ENCODE results near the gene ITGB8.
A peak's percentile ranks its signal among the peaks of the same experiment; 100 is the strongest.
"Not testable (repeated sequence)": the region's sequence is repeated elsewhere in the genome, so short reads cannot be mapped to it uniquely, and the experiment has no call there.

Gene ITGB8

GRCh38 chr7:20330239-20330927 is at the start of gene ITGB8:
Gene ITGB8 (plus strand): TSS chr7:20330900. CDS start chr7:20331807, 907 bp downstream.
- peak; percentile 71 for DNase-seq (ENCODE audit: low spot score)

GRCh38 chr7:20282959-20283358 is 47.7 kb upstream of the ITGB8 start:
- DNase-seq (ENCODE audit: low spot score), result no peak

GRCh38 chr7:20283385-20283784 is 47.3 kb upstream of the ITGB8 start:
- DNase-seq (ENCODE audit: low spot score), result no peak

- no peak for DNase-seq (ENCODE audit: low spot score)
Measured at GRCh38 chr7:20284003-20284770, 46.5 kb upstream of the ITGB8 start.

- no peak for DNase-seq (ENCODE audit: low spot score)
Measured at GRCh38 chr7:20284771-20285143, 45.9 kb upstream of the ITGB8 start.

- DNase-seq (ENCODE audit: low spot score), result no peak
Measured at GRCh38 chr7:20287317-20287716, 43.4 kb upstream of the ITGB8 start.

GRCh38 chr7:20288036-20288435 is 42.7 kb upstream of the ITGB8 start:
- no peak for DNase-seq (ENCODE audit: low spot score)

- no peak for DNase-seq (ENCODE audit: low spot score)
Measured at GRCh38 chr7:20290505-20291111, 40.1 kb upstream of the ITGB8 start.

GRCh38 chr7:20293336-20293735 is 37.4 kb upstream of the ITGB8 start:
- DNase-seq (ENCODE audit: low spot score), result no peak

- no peak for DNase-seq (ENCODE audit: low spot score)
Measured at GRCh38 chr7:20296444-20296843, 34.3 kb upstream of the ITGB8 start.

- DNase-seq (ENCODE audit: low spot score), result no peak
Measured at GRCh38 chr7:20296901-20297300, 33.8 kb upstream of the ITGB8 start.

- no peak for DNase-seq (ENCODE audit: low spot score)
Measured at GRCh38 chr7:20298486-20298901, 32.2 kb upstream of the ITGB8 start.

- no peak for DNase-seq (ENCODE audit: low spot score)
Measured at GRCh38 chr7:20299145-20299544, 31.6 kb upstream of the ITGB8 start.

GRCh38 chr7:20299647-20300312 is 30.9 kb upstream of the ITGB8 start:
- DNase-seq (ENCODE audit: low spot score), result no peak

- no peak for DNase-seq (ENCODE audit: low spot score)
Measured at GRCh38 chr7:20301311-20301939, 29.3 kb upstream of the ITGB8 start.

- not testable (repeated sequence) for DNase-seq (ENCODE audit: low spot score)
Measured at GRCh38 chr7:20302300-20302699, 28.4 kb upstream of the ITGB8 start.

- DNase-seq (ENCODE audit: low spot score), result no peak
Measured at GRCh38 chr7:20302891-20303290, 27.8 kb upstream of the ITGB8 start.

- DNase-seq (ENCODE audit: low spot score), result no peak
Measured at GRCh38 chr7:20304366-20304765, 26.3 kb upstream of the ITGB8 start.

GRCh38 chr7:20305726-20306125 is 25.0 kb upstream of the ITGB8 start:
- DNase-seq (ENCODE audit: low spot score), result no peak

GRCh38 chr7:20306180-20306946 is 24.3 kb upstream of the ITGB8 start:
- DNase-seq (ENCODE audit: low spot score), result peak; percentile 4

GRCh38 chr7:20307119-20307518 is 23.6 kb upstream of the ITGB8 start:
- DNase-seq (ENCODE audit: low spot score), result peak; percentile 33
